ENCODE measurements around the gene CDC123. TPM values are rescaled to one million over a fixed set of nuclear protein-coding genes. Genes with fewer than 3 reads are reported as not detected.
A peak's percentile ranks its signal among the peaks of the same experiment; 100 is the strongest.
"Not testable (repeated sequence)": the region's sequence is repeated elsewhere in the genome, so short reads cannot be mapped to it uniquely, and the experiment has no call there.

CDC123 gene, protein sequence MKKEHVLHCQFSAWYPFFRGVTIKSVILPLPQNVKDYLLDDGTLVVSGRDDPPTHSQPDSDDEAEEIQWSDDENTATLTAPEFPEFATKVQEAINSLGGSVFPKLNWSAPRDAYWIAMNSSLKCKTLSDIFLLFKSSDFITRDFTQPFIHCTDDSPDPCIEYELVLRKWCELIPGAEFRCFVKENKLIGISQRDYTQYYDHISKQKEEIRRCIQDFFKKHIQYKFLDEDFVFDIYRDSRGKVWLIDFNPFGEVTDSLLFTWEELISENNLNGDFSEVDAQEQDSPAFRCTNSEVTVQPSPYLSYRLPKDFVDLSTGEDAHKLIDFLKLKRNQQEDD
- polyA plus RNA-seq (ENCODE audit: insufficient read length): 80.7 TPM

DNA sequence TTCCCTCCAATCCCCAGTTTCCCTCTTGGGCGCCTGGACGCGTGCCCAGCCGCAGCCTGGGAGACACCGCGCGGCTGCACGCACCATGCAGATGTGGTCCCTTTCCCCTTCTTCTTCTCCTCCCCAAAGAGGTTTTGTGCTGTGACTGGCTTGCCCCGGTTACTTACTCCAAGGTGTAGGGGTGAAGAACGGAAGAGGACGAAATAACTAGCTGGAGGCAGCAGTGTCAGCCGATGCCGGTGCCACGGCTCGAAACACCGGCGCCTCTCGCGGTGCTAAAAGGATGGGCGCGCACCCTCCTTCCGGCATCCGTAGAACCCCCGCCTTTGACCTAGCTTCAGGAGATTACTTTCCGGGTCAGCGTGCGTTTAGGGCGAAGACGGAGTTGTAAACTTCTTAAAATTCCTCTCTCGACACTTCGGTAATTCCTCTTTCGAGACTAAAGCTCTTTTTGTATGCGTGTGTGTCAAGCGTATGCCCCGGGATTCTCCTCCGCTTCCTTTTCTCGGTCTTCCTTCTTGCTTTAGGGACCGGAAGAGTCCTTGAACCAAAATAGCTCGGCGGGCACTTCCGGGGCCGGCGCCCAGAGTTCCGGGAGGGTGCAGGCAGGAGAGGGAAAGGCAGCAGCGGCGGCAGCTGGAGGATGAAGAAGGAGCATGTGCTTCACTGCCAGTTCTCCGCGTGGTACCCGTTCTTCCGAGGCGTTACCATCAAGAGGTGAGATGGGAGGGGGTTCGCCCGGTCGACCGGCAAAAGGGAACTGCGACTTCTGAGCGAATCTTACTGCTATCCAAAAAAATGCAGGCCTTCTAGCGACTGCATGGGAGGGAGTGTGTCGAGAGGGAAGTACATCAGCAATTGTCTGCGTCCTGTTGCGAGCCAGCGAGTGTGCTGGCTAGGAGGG lies at the start of gene CDC123, which contains the start of gene NUDT5:
TSS of gene CDC123 (plus strand) at position 586 of the 904 bp plus-strand sequence. CDS start at position 644, 58 bp downstream.
TSS of gene NUDT5 (minus strand) at position 289 of the 904 bp plus-strand sequence. CDS start 9,600 bp downstream, outside the sequence.
- peak; percentile 92 for DNase-seq

DNA sequence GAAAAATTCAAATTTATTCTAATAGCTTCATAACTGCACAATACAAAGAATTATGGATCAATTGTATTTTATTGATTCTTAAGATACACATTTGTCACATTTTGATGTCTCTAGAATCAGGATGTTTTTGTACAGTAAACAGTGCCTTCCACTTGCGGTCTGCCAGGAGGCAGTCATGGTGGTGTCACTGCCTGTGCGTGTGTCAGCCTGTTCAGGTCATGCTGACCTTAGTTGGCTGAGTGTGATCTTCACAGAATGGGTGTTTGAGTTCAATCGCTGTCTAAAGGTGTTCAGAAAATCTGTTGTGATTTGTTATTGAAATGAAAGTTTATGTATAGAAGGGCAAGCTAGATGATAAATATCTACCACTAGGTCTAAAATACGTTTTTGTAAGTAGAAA lies 45.8 kb upstream of the CDC123 start:
- DNase-seq: no peak

DNA sequence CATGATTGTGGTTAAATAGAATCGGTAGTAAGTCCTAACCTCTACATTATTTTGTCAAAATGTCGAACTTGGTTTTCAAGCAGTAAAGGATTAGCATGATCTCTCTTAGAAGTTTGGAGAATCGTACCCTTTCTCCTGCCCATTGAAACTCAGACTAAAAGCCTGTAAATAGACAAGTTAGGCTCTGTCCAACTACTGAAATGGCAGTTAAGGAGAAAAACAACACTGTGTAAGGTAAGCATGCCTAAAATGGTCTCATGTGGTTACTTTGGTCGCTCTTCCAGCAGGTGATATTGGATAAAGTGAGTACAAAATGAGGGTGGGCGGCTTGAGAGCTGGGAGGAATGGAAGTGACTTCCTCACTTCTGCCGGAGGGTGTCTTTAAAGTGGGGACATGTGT lies 41.5 kb upstream of the CDC123 start:
- no peak for DNase-seq

DNA sequence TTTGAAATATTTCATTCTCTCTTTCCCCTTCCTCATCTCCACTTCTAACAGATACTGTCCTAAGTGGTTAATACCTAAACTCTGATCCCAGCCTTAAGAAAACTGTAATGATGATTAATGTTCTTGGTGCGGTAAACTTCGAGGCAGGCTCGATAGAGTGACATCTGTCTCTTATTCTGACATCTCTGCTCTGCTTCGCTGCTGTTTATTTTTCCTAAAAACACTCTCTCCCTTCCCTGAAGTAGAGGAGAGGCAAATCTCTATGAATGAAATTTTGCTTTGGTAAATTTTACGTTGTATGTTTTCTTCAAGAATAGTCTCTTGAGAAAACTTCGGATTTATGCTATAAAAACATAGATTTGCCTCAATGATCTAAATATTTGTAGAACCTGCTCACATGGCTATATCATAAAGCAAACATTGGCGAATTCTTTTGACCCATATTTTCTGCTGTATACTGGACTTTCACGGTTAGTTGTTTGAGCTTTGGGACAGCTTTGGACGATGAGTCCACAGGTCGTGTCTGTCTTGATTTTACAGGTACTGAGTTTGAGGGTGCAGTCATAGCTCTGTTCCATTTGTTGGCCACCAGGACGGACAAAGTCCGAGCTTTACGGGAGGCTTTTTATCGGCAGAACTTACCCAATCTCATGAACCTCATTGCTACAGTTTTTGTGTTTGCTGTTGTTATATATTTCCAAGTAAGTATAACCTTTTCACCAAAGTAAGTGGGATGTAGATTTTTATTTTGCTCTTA lies 39.4 kb upstream of the CDC123 start:
- DNase-seq: no peak

DNA sequence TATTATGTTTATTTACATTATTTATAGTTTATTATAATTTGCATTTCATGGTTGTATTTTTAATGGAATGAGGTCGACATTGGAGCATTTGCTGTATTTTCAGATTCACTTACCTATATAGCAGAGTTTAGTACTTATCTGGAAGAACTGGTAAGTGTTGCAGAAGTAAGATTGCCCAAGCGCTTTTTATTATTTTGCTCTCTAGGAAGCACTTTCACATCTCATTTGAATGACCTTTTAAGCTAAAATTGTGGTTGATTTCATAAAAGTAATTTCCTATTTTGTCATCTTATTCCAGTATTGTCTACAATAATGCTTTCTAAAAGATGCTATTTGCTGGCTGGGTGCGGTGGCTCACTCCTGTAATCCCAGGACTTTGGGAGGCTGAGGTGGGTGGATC lies 37.9 kb upstream of the CDC123 start:
- no peak for DNase-seq

DNA sequence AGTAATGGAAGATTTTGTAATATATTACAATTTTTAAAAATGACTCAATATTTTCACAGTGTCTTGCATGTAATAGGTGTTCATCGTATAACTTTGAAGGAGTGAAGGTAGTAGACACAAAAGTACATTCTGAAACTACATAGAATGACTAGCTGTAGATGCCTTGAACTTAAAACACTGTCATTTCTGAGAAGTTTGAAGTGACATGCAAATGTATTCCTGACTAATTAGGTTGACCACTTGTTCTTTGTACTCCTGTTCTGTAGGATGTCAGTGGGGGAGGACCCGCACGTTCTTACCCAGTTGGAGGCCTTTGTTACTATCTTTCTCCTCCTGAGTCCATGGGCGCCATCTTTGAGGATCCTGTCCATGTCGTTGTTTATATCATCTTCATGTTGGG lies 35.3 kb upstream of the CDC123 start:
- no peak for DNase-seq

DNA sequence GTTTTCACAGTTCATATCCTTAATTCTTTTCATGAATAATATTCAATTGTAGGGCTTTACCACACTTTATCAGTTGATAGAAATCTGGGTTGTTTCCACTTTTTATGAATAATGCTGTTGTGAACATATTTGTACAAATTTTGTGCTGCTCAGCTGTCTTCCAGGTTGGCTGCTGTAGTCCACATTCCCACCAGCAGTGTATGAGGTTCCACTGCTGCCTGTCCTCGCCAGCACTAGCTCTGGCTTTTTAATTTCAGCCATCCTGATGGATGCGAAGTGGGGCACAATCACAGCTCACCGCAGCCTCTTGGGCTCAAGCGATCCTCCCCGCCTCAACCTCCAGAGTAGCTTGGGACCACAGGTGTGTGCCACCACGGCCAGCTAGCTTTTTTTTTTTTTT lies 33.1 kb upstream of the CDC123 start:
- DNase-seq: no peak

DNA sequence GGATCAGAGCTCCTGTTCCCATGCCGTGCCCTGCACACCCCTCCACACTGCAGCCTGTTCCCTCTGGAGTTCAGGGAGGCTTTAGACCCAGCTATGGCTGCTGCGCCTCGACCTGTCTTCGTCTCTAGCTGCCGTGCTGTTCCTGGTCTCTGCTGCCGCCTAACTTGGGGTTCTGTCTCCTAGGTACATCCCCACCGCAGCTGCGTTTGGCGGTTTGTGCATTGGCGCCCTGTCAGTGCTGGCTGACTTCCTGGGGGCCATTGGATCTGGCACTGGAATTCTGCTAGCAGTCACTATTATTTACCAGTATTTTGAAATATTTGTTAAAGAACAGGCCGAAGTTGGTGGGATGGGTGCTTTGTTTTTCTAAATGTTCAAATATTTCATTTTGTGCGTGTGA lies 31.9 kb upstream of the CDC123 start:
- DNase-seq: no peak

DNA sequence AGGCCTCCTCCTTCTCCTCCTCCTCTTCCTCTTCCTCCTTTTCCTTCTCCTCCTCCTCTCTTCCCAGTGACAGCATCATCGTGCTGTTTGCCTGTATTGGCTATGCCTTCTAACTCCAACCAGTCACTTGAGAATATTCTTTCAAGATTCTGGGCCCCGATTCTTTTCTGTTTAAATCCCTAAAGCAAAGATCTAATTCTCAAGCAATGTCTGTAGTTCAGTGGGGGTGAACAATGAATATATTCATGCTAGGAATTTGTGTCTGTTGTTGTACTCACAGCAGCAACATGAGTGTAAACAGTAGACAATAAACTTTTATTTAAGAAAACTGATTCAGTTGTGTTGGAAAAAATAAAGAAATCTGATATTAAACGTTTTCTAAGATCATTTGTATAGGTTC lies 31.0 kb upstream of the CDC123 start:
- DNase-seq: no peak

DNA sequence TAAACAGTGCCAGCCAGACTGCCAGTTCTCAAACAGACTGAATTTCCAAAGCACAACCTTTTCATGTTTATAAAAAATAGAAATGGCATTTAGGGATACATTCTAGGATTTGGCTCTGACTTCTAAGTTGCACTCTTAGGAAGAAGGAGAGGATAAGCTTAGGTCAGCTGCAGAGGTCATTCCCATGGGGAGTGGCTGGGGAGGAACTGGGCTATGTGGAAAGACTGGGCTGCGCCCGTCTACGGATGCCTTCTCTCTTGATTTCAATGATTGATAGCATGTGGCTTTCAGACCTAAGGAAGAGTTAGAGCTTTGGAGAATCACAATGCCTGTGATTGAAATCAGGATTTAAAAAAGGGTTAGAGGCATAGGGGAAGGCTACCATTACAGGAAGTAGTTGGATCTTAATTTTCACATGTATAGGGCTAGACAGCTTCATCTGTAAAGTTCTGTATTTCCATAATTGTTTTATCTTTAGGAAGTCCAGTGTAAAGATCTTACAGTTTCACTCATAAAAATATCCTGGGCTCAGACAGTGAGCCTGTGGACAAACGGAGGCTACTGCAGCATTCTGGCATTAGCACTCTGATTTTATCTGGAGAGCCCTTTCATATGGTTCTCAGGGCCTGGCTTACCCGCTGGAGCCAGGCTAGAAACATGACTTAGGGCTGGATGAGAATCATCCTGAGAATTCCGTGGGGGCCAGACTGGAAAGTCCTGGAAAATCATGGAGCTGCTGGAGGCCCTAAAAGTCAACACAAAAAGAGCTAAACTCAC lies 29.8 kb upstream of the CDC123 start:
- DNase-seq: no peak

DNA sequence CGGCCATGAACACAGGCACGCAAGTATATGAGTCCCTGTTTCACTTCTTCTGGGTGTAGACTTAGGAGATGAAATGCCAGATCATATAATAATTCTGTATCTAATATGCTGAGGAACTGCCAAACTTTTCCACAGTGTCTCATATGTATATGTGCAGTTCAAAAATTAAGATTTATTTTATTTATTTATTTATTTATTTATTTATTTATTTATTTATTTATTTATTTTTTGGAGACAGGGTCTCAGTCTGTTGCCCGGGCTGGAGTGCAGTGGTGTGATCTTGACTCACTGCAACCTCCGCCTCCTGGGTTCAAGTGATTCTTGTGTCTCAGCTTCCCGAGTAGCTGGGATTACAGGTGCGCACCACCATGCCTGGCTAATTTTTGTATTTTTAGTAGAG lies 24.5 kb upstream of the CDC123 start:
- not testable (repeated sequence) for DNase-seq

DNA sequence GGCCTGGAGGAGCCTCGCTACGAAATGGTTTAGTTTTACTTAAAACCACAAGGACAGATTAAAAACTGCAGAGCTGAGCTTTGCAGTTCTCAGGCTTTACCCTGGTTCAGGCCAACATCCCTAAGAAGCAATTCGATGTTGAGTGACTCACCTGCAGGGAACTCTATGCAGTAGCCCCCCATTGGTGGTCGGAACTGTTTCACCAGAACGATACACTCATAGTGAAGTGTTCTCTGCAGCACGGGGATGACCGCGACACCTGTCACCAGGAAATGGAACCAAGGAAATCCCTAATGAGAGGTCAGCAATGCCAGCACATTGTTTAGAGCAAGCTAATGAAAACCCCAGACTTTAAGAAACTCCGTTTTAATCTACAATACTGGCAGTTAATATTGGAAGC lies 18.3 kb upstream of the CDC123 start:
- DNase-seq: no peak

DNA sequence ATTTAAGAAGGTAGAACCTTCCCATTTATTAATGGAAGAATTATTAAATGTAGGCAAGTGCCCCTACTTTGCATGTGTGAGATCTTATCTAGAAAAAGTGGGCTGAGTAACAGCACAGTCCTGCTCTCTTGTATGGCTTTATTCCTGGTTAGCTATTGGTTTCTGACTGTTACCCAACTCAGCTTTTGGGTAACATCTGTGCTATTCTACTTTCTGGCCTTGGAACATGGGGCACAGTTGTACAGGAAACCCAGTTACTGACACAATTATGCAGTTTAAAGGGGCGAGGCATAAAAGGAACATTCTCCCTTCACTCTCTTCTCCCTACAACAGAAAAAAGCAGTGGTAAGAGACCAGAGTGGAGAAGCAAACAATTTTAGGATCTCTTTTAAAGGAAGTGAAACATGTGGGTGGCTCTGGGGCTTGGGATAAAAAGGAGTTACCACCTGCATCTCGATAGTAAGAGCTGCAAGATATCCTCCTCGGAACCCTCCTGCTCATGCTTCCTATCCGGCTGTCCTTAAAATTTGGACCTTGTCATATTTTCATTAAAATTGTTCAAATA lies 16.3 kb upstream of the CDC123 start:
- no peak for DNase-seq

DNA sequence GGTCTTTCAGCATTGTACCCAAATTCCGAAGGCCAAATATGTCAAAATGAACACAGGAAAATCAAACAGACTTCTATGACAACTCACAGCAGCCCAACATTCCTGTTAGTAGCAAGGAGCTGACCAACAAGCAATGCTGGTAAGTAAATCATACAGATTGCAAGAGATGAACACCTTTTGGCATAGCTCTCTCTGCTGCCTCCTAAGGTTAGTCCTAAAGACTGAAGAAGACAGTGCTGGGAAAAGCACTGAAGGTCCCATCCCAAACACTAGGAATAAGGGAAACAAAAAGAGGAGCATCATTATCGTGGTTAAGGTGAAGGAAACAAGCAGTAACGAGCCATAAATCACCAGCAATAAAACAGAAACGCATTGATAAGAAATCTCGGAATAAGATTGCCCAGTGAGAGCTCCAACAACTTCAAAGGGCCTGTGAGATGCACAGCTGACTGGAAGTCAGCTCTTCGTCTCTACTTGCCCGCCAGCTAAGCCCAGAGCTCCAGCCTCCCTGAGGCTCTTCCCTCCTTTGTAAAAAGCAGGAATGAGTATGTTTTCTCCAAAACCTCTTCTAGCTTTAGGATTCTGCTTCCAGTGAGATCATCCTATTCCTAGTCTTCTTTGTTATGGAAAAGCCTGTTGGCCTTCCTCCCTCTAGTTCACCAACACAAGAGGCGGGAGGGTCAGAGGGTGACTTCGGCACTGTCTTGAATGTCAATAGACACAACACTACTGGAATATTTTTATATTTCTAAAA lies 15.6 kb upstream of the CDC123 start:
- no peak for DNase-seq

DNA sequence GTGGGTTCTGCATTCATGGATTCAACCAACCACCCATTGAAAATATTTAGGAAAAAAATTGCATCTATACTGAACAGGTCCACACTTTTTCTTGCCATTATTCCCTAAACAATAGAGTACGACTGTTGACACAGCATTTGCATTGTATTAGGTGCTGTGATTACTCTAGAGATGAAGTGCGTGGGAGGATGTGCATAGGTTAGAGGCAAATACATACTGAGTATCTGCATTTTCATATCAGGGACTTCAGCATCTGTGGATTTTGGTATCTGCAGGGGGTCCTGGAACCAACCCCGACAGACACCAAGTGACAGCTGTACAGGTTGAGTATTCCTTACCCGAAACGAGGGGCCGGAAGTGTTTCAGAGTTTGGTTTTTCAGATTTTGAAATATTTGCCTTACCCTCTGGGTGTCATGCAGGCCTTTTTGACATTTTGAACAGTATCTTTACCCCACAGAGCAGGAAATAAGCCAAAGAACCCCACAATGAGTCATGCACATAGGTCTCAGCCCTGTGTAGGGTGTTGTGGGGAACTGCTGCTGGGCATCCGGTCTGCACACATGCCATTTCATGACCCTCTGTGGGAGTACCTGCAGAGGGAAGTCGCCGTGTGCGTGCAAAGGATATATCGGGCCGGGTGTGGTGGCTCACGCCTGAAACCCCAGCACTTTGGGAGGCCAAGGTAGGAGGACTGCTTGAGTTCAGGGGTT lies 14.8 kb upstream of the CDC123 start:
- DNase-seq: no peak

DNA sequence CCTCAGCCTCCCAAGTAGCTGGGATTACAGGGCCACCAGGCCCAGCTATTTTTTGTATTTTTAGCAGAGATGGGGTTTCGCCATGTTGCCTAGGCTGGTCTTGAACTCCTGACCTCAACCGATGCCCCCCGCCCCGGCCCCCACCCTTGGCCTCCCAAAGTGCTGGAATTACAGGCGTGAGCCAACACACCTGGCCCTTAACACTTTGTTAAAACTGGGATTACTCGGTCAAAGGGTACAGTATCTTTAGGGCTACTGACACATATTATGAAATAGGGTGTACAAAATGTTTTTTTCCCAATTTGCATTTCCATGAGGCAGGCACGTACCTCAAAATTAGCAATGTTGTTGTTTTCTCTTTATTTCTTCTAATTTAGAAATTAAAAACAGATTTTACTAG lies 11.8 kb upstream of the CDC123 start:
- no peak for DNase-seq

DNA sequence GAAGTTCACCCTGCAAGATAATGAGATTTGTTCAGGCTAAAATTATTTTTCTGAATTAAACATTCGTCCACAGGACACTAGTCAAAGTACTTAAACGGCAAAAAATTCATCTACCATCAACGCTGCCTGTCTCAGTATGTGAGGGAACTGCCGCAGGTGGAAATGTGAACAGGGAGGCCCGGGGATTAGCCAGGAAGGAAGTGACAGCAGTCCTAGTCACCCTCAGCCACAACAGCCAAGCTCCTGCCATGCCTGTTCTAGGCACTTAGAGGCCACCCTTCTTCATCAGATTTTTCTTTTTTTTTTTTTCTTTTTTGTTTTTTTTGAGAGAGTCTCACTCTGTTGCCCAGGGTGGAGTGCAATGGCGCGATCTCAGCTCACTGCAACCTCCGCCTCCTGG lies 9.7 kb upstream of the CDC123 start:
- no peak for DNase-seq

DNA sequence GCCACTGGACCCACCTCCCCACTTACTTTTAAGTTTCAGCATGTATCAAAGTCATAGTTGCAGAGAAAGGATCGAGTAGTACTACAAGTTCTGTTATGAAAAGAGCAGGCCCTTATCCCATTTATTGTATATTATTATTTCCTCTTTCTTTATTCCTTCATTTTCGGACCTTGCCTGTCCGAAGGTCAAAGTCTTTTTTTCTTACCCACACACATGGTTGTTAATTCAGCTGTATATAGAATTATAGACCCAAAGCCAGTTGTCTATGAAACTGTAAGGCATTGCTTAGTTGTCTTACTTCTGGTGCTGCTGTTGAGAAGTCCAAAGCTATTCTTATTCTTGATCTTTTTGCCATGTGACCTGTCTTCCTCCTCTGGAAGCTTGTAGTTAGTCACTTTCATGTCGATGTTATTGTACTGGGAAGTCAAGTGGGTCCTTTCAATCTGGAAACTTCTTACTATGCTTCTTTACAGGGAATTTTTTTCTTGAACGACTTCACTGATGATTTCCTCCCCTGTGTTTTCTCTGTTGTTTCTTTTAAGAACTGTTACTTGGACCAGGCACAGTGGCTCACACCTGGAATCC lies 8.6 kb upstream of the CDC123 start:
- DNase-seq: no peak

DNA sequence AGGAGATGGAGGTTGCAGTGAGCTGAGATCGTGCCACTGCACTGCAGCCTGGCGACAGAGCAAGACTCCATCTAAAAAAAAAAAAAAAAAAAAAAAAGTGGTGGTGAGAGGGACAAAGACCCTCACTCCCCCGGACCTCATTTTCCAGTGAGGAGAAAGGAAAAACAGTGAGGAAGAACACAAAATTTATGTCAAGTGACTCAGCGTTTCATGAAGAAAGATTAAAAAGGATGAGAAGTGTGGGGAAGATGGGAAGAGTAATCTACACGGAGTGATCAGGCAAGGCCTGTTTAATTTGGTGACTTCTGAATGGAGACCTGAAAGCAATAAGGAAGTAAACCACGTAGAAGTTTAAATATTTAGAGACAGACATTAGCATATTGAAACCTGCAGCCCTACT lies 7.3 kb upstream of the CDC123 start:
- no peak for DNase-seq

DNA sequence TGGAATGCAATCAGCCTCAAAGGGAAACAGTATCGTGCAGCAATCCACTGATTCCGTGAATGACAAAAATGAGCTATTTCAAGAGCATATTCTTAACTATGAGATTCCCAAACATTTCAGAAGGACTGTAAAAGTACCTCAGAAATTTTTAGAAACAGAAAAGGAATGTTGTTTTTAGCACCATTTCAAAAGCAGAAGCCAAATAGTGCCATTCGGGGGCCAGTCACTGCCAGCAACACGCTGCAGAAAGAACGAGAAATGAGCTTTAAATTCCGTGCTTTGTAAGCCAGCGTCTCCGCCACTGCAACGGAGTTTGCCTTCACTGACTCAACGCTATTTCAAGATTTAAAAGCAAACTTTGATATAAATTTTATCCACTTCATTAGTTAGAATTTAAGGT lies 6.6 kb upstream of the CDC123 start:
- DNase-seq: no peak
